ENCODE results near the gene APLF.
A peak's percentile ranks its signal among the peaks of the same experiment; 100 is the strongest.

Gene APLF

GRCh38 chr2:68467077-68467960 is at the start of gene APLF, which contains the start of gene FBXO48:
TSS of gene APLF (plus strand) at chr2:68467585. CDS start at chr2:68467732, 147 bp downstream.
TSS of gene FBXO48 (minus strand) at chr2:68467294. CDS start at chr2:68465145, 2,149 bp downstream.
- DNase-seq, result peak; percentile 99

GRCh38 chr2:68417926-68418325 is 49.5 kb upstream of the APLF start:
- no peak for DNase-seq

- no peak for DNase-seq
Observed at GRCh38 chr2:68418419-68418818, 49.0 kb upstream of the APLF start.

- DNase-seq, result no peak
Observed at GRCh38 chr2:68418855-68419254, 48.5 kb upstream of the APLF start.

- no peak for DNase-seq
Observed at GRCh38 chr2:68420254-68420910, 47.0 kb upstream of the APLF start.

GRCh38 chr2:68423966-68424650 is 43.3 kb upstream of the APLF start:
- DNase-seq, result peak; percentile 47

- DNase-seq, result no peak
Observed at GRCh38 chr2:68425503-68425902, 41.9 kb upstream of the APLF start.

- DNase-seq, result no peak
Observed at GRCh38 chr2:68426446-68426845, 40.9 kb upstream of the APLF start.

GRCh38 chr2:68426848-68427579 is 40.4 kb upstream of the APLF start:
- peak; percentile 72 for DNase-seq

- no peak for DNase-seq
Observed at GRCh38 chr2:68428126-68428525, 39.3 kb upstream of the APLF start.

- DNase-seq, result no peak
Observed at GRCh38 chr2:68428746-68429145, 38.6 kb upstream of the APLF start.

- DNase-seq, result no peak
Observed at GRCh38 chr2:68429311-68429826, 38.0 kb upstream of the APLF start.

GRCh38 chr2:68431316-68431972 is 35.9 kb upstream of the APLF start:
- no peak for DNase-seq

- DNase-seq, result no peak
Observed at GRCh38 chr2:68432696-68433658, 34.4 kb upstream of the APLF start.

- no peak for DNase-seq
Observed at GRCh38 chr2:68434981-68435380, 32.4 kb upstream of the APLF start.

GRCh38 chr2:68435615-68436014 is 31.8 kb upstream of the APLF start:
- no peak for DNase-seq

- DNase-seq, result no peak
Observed at GRCh38 chr2:68436270-68436669, 31.1 kb upstream of the APLF start.

- no peak for DNase-seq
Observed at GRCh38 chr2:68438455-68439303, 28.7 kb upstream of the APLF start.

- DNase-seq, result peak; percentile 92
Observed at GRCh38 chr2:68441179-68441993, 26.0 kb upstream of the APLF start.
